Measurements from ENCODE around the gene FKBP7.
"Not testable (repeated sequence)": the region's sequence is repeated elsewhere in the genome, so short reads cannot be mapped to it uniquely, and the experiment has no call there.

The FKBP7 gene, protein sequence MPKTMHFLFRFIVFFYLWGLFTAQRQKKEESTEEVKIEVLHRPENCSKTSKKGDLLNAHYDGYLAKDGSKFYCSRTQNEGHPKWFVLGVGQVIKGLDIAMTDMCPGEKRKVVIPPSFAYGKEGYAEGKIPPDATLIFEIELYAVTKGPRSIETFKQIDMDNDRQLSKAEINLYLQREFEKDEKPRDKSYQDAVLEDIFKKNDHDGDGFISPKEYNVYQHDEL

DNA sequence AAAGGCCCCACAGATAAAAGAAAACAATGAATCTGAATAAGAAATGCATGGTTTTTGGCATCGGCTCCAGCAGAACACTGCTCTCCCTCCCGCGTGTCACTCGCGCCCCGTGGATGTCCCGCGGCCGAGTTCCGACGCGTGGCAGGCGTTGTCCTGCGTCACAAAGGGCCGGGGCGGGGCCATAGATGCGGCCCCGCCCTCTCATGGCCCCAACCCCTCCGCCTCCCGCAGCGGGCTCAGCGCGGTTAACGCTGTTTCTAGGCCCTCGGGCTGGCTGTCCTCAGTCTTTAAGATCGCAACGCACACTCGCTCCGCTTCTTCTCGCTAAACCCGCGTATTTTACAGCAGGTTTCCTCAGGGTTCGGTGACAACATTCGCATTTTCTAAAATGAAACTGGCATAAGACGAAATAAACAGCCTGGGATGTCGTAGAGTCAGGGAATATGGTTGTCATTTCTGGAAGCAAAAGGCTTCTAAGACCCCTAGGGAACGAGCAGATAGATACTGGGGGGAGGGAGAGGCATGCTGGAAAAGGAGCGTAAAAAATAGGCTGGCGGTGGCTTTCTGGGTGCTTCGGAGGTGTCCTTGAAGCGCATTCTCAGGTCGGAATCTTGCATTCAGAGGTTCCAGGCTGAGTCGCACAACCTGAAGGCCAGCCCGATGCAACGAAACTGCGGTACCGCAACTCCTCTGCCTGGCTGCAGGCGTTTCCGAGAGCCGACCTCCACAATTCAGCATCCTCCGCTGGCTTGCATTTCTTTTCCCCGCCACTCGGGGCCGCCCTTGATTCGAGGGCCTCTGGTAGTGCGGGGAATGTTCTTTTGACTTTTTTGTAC lies at the start of gene FKBP7:
FKBP7 (minus strand) TSS at position 162 of the 836 bp plus-strand sequence; CDS start at position 61, 101 bp downstream.
- peak; percentile 52 to 71 for DNase-seq (ENCODE audit: low read depth in 2 of 2, low spot score in 1 of 2)

DNA sequence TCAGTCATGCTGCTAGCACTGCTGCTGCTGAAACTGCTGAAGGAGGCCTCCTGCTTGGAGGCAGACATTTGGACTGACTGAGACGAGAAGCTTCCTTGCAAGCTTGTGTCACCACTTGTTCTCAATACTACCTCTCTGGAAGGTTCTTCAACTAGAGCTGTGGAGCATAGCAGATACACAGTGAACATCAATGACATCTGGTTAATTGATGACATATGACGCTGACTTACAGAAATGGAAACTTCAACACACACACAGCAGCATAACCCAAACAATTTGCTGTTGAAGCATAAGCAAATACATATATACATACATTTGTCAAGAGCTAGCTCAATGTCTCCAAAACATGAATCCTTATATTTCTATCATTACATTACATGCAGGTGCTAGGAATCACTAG lies 49.2 kb upstream of the FKBP7 start:
- DNase-seq (ENCODE audit: low read depth in 2 of 2, low spot score in 1 of 2), result no peak

GRCh38 chr2:178526256-178526655 lies 47.9 kb upstream of the FKBP7 start:
- DNase-seq (ENCODE audit: low read depth in 2 of 2, low spot score in 1 of 2), result no peak

GRCh38 chr2:178525460-178525859 lies 47.1 kb upstream of the FKBP7 start:
- DNase-seq (ENCODE audit: low read depth in 2 of 2, low spot score in 1 of 2), result not testable (repeated sequence)

GRCh38 chr2:178525010-178525409 lies 46.6 kb upstream of the FKBP7 start:
- DNase-seq (ENCODE audit: low read depth in 2 of 2, low spot score in 1 of 2), result not testable (repeated sequence)

GRCh38 chr2:178523596-178524134 lies 45.3 kb upstream of the FKBP7 start:
- no peak for DNase-seq (ENCODE audit: low read depth in 2 of 2, low spot score in 1 of 2)

- peak; percentile 35 to 58 for DNase-seq (ENCODE audit: low read depth in 2 of 2, low spot score in 1 of 2)
Measured at GRCh38 chr2:178522950-178523595, 44.7 kb upstream of the FKBP7 start.

- DNase-seq (ENCODE audit: low read depth in 2 of 2, low spot score in 1 of 2), result no peak
Measured at GRCh38 chr2:178521304-178522150, 43.1 kb upstream of the FKBP7 start.

DNA sequence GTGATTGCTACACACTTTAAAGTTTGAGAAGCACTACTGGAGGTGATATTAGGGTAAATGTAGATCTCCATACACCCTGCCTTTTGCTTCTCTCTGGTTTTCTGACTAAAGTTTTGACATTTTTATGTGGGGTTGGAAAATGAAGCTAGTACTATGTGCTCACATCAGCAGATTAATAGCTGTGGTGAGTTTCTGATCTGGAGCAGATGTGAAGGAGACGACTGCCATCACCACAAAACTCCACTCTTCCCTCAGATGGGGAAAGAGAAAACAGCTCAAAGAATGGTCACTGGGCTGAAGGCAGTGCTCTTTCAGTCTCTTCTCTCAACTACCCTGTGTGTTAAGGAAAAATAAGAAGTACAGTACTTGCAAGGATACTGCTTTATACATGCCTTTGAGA lies 39.1 kb upstream of the FKBP7 start:
- no peak for DNase-seq (ENCODE audit: low read depth in 2 of 2, low spot score in 1 of 2)

DNA sequence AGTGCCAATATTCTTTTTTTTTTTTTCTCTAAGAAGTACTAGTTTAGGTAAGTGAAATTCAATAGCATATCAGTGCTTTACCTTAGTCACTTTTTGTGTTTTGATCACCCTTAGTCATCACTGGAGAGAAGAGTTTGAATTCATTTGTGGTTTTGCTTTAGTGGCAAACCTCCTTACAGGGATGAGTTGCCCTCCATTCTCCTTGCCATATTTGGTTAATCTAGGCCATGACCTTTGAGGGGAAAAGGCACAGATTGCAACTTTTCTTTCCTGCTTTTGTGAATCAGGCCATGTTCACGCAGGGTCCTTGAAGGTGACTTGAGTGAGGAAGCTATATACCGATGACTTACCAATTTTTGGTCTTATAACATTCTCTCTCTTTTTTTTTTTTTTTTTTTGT lies 36.3 kb upstream of the FKBP7 start:
- DNase-seq (ENCODE audit: low read depth in 2 of 2, low spot score in 1 of 2), result no peak

GRCh38 chr2:178513876-178514275 lies 35.5 kb upstream of the FKBP7 start:
- no peak for DNase-seq (ENCODE audit: low read depth in 2 of 2, low spot score in 1 of 2)

- DNase-seq (ENCODE audit: low read depth in 2 of 2, low spot score in 1 of 2), result no peak
Measured at GRCh38 chr2:178512484-178512883, 34.1 kb upstream of the FKBP7 start.

GRCh38 chr2:178510384-178510783 lies 32.0 kb upstream of the FKBP7 start:
- DNase-seq (ENCODE audit: low read depth in 2 of 2, low spot score in 1 of 2), result no peak

DNA sequence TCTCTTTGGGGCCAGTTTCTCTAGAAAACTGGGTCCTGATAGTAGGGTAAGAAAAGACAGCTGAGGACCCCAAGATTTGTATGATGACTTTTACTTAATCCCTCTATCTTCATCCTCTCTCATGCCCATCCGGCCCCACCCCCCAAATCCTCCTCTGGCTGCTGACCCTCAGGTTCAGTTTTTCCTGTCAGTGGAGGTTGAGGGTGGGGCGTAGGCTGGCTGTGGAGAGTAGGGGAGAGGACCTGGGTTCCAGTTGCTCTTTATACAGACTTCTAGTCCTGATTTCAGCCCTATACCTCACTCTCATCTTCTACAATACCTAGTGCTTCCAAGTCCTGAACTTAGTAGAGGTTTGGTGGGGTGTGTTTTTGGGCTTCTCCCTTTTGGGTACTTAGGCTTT lies 30.2 kb upstream of the FKBP7 start:
- no peak for DNase-seq (ENCODE audit: low read depth in 2 of 2, low spot score in 1 of 2)

DNA sequence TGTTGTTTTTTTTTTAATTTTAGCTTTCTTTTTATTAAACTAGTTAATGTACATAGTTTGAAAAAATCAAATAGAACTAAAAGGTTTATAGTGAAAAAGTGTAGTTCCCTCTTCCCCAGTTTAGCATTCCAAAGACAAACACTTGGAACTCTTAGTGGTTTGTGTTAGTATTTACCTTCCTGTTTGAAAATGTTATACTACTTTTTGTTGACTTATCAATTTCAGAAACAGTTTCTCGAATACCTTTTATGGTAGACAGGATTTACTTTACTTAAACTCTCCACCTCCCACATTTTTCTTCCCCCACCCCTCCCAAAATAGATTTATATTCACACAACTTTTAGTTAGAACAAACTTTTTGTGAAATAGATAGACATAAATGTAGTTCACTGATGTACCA lies 28.5 kb upstream of the FKBP7 start:
- no peak for DNase-seq (ENCODE audit: low read depth in 2 of 2, low spot score in 1 of 2)

DNA sequence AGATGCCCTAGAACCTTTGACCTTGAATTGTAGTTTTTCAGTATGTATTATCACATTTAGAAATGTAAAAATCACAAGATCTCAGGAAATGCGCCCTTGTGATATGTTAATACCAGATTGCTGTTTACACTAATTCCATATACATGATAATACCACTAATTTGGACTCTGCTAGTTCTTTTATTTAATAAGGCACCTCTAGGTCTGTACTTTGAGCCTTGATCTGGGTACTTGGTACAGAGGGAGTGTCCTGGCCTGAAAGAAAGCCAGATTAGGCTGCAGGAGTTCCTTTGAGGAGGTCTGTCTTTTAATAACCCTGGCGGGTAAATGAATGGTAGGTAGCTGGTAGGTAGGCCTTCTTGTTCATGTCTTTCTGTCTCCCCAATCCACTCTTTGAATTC lies 28.1 kb upstream of the FKBP7 start:
- no peak for DNase-seq (ENCODE audit: low read depth in 2 of 2, low spot score in 1 of 2)

DNA sequence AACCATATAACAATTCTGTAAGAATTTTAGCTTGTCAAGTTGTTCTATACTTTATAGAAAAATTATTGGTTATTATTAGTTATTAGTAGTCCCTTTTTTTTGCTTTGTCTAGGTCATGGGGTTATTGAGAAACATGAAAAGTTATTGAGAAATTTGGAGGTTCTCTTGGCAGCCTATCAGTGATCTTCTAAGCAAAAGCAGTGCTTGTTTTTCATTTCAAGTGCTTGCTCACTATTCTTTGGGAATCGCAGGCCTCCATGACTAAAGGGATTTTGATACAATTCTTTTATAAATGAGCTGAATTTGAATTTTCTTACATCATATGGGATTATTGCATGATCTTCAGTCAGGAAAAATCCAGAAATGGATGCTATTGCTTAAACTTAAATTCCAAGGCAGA lies 27.7 kb upstream of the FKBP7 start:
- DNase-seq (ENCODE audit: low read depth in 2 of 2, low spot score in 1 of 2), result no peak

GRCh38 chr2:178502751-178503150 lies 24.4 kb upstream of the FKBP7 start:
- DNase-seq (ENCODE audit: low read depth in 2 of 2, low spot score in 1 of 2), result no peak

- DNase-seq (ENCODE audit: low read depth in 2 of 2, low spot score in 1 of 2), result no peak
Measured at GRCh38 chr2:178499640-178500039, 21.2 kb upstream of the FKBP7 start.

- DNase-seq (ENCODE audit: low read depth in 2 of 2, low spot score in 1 of 2), result no peak
Measured at GRCh38 chr2:178498137-178498536, 19.7 kb upstream of the FKBP7 start.

GRCh38 chr2:178496049-178496448 lies 17.6 kb upstream of the FKBP7 start:
- no peak for DNase-seq (ENCODE audit: low read depth in 2 of 2, low spot score in 1 of 2)
